Measurements from ENCODE around the gene CREB3.

- TF ChIP-seq EZH2phosphoT487 (IDR thresholded peaks at IDR 0.05; ENCODE audit: borderline replicate concordance), result no peak
- TF ChIP-seq CTCF (conservative IDR thresholded peaks at IDR 0.05; ENCODE audit: low read length), result no peak
Observed at GRCh38 chr9:35731415-35732184, 866 bp upstream of the CREB3 start.

Data from Loucy (cell line).